Thymus (tissue), 11 donors: ENCODE data around the gene CSTPP1. TPM values are rescaled to one million over a fixed set of nuclear protein-coding genes. Genes with fewer than 3 reads are reported as not detected.
"Not testable (repeated sequence)": the region's sequence is repeated elsewhere in the genome, so short reads cannot be mapped to it uniquely, and the experiment has no call there.

ENCODE experiments used
- DNase-seq, 9 donors: peaks; one replicate each; pipeline ENCODE4 v3.0.0-alpha.2; 2013; ENCODE audit warnings: low spot score in 9 of 9, low read depth in 6 of 9, missing footprints in 1 of 9
- H3K27ac ChIP-seq, 2 donors: one replicate each; pipeline ENCODE4 v1.5.1; 2013; ENCODE audit warnings: control low read depth in 1 of 2, low read depth in 1 of 2, low read length in 1 of 2, mild to moderate bottlenecking in 1 of 2, moderate library complexity in 1 of 2
- H3K27me3 ChIP-seq, 2 donors: one replicate each; pipeline ENCODE4 v1.5.1; 2013; ENCODE audit warnings: low read length in 1 of 2; ENCODE audit not compliant: control insufficient read depth in 2 of 2, insufficient read depth in 1 of 2
- H3K36me3 ChIP-seq, 2 donors: one replicate each; pipeline ENCODE4 v1.5.1; 2013; ENCODE audit warnings: low read length in 1 of 2, mild to moderate bottlenecking in 1 of 2, moderate library complexity in 1 of 2; ENCODE audit not compliant: control insufficient read depth in 2 of 2, insufficient read depth in 2 of 2
- H3K4me1 ChIP-seq, 2 donors: one replicate each; pipeline ENCODE4 v1.5.1; 2013; ENCODE audit warnings: low read length in 2 of 2; ENCODE audit not compliant: control insufficient read depth in 2 of 2, insufficient read depth in 2 of 2
- H3K4me3 ChIP-seq, 2 donors: one replicate each; pipeline ENCODE4 v1.5.1; 2013; ENCODE audit warnings: low read length in 2 of 2, control low read depth in 1 of 2, mild to moderate bottlenecking in 1 of 2
- H3K9me3 ChIP-seq, 2 donors: one replicate each; pipeline ENCODE4 v1.5.1; 2013; ENCODE audit warnings: low read length in 1 of 2, mild to moderate bottlenecking in 1 of 2; ENCODE audit not compliant: control insufficient read depth in 2 of 2, insufficient read depth in 1 of 2
- WGBS: extraction: QIAGEN DNeasy Blood & Tissue Kit; methylation state at CpG from one replicate; pipeline ENCODE4 v1.1.7; 2013; 5-methylcytosine and 5-hydroxymethylcytosine counted together
- polyA plus RNA-seq: library from polyadenylated mRNA; stranded (reverse); fragments of 200-250 nt; gene quantifications from one replicate; pipeline ENCODE4 v1.2.3, GENCODE V29; 2013
- total RNA-seq: library from RNA; stranded (reverse); fragments of 120-200 nt; gene quantifications from one replicate; pipeline ENCODE4 v1.2.4, GENCODE V29; 2013
- donor health status: healthy.

CSTPP1 gene
- total and polyA plus RNA-seq, 2 donors = 15.8 to 16.0 TPM

GRCh38 chr11:47109051-47109726 lies 172.6 kb downstream of the CSTPP1 start:
- Histone ChIP-seq H3K27ac (no peak overlapping the region), H3K36me3 (no peaks in the 10 kb centered on the region), H3K4me1 (peaks cover 0 to 5% of the 10 kb centered on the region in 2 donors), H3K4me3 (no peak overlapping the region), H3K27me3 (no peaks in the 10 kb centered on the region), H3K9me3 (no peaks in the 10 kb centered on the region)
- no peak for DNase-seq
- WGBS = 96% methylated on average over 6 of the region's 6 CpGs

GRCh38 chr11:47109727-47110246 lies 173.2 kb downstream of the CSTPP1 start:
- Histone ChIP-seq H3K36me3 (no peaks in the 10 kb centered on the region), H3K27me3 (no peaks in the 10 kb centered on the region), H3K4me3 (no peak overlapping the region), H3K4me1 (peaks cover 0 to 5% of the 10 kb centered on the region in 2 donors), H3K9me3 (no peaks in the 10 kb centered on the region), H3K27ac (no peak overlapping the region)
- DNase-seq = no peak
- 95% methylated on average over 3 of the region's 3 CpGs for WGBS

GRCh38 chr11:47111318-47111804 lies 174.8 kb downstream of the CSTPP1 start:
- WGBS = 88% methylated on average over 8 of the region's 8 CpGs
- Histone ChIP-seq H3K27me3 (no peaks in the 10 kb centered on the region), H3K9me3 (no peaks in the 10 kb centered on the region), H3K27ac (peak overlapping the region in 1 of 2 donors; percentile 8), H3K36me3 (no peaks in the 10 kb centered on the region), H3K4me1 (peaks cover 0 to 5% of the 10 kb centered on the region in 2 donors), H3K4me3 (no peak overlapping the region)
- DNase-seq = peak in 2 of 9 donors; percentile 15 to 33

- WGBS = 100% methylated on average over 4 of the region's 4 CpGs
- H3K4me3 ChIP-seq, H3K27me3 ChIP-seq, H3K9me3 ChIP-seq, DNase-seq, H3K27ac ChIP-seq, H3K36me3 ChIP-seq, H3K4me1 ChIP-seq: not testable (repeated sequence)
Observed at GRCh38 chr11:47112941-47113340, 176.4 kb downstream of the CSTPP1 start.

- not testable (repeated sequence) for H3K4me3 ChIP-seq, H3K4me1 ChIP-seq, H3K9me3 ChIP-seq, H3K27me3 ChIP-seq, H3K27ac ChIP-seq, H3K36me3 ChIP-seq
- 90% methylated on average over 20 of the region's 20 CpGs for WGBS
- DNase-seq = peak in 6 of 9 donors; percentile 21 to 75 (median 40)
Observed at GRCh38 chr11:47118958-47119688, 182.6 kb downstream of the CSTPP1 start.

- H3K4me3 ChIP-seq = no peak overlapping the region
- 97% methylated on average over 2 of the region's 2 CpGs for WGBS
Observed at GRCh38 chr11:47121056-47121455, 184.5 kb downstream of the CSTPP1 start.

GRCh38 chr11:47121731-47122130 lies 185.2 kb downstream of the CSTPP1 start:
- WGBS = 91% methylated on average over 2 of the region's 2 CpGs
- H3K36me3 ChIP-seq = no peaks in the 10 kb centered on the region
- H3K27me3 ChIP-seq = no peaks in the 10 kb centered on the region
- DNase-seq = no peak
- H3K9me3 ChIP-seq = no peaks in the 10 kb centered on the region
- no peak overlapping the region for H3K4me3 ChIP-seq
- H3K4me1 ChIP-seq = no peaks in the 10 kb centered on the region
- H3K27ac ChIP-seq = no peak overlapping the region

More at GRCh38 chr11:47121056-47121455, 184.5 kb downstream of the CSTPP1 start:
- Histone ChIP-seq H3K36me3 (no peaks in the 10 kb centered on the region), H3K4me1 (no peaks in the 10 kb centered on the region), H3K9me3 (no peaks in the 10 kb centered on the region), H3K27me3 (no peaks in the 10 kb centered on the region), H3K27ac (no peak overlapping the region)
- DNase-seq = no peak

GRCh38 chr11:47123094-47123493 lies 186.5 kb downstream of the CSTPP1 start:
- 97% methylated on average over 2 of the region's 2 CpGs for WGBS
- no peak for DNase-seq
- Histone ChIP-seq H3K4me1 (no peaks in the 10 kb centered on the region), H3K27ac (no peak overlapping the region), H3K9me3 (no peaks in the 10 kb centered on the region), H3K36me3 (no peaks in the 10 kb centered on the region), H3K27me3 (no peaks in the 10 kb centered on the region), H3K4me3 (no peak overlapping the region)

- WGBS = 93% methylated on average over 1 of the region's 1 CpG
- Histone ChIP-seq H3K9me3 (no peaks in the 10 kb centered on the region), H3K4me3 (no peak overlapping the region), H3K27me3 (no peaks in the 10 kb centered on the region), H3K4me1 (no peaks in the 10 kb centered on the region), H3K27ac (no peak overlapping the region), H3K36me3 (no peaks in the 10 kb centered on the region)
- DNase-seq = no peak
Observed at GRCh38 chr11:47124675-47125074, 188.1 kb downstream of the CSTPP1 start.
